Measurements from ENCODE around the gene NPTX2.

- no peak for TF ChIP-seq POLR2A (IDR thresholded peaks at IDR 0.05)
- TF ChIP-seq CTCF (IDR thresholded peaks at IDR 0.05) = no peak
Observed at GRCh38 chr7:98668255-98668654, 51.2 kb downstream of the NPTX2 start.

Measured in upper lobe of left lung (tissue), 4 donors.